ENCODE results near the gene HOMER3. TPM values are rescaled to one million over a fixed set of nuclear protein-coding genes. Genes with fewer than 3 reads are reported as not detected.

The HOMER3 gene
- polyA plus RNA-seq, 1 donor from 2014 or later, result 83.6 TPM

DNA sequence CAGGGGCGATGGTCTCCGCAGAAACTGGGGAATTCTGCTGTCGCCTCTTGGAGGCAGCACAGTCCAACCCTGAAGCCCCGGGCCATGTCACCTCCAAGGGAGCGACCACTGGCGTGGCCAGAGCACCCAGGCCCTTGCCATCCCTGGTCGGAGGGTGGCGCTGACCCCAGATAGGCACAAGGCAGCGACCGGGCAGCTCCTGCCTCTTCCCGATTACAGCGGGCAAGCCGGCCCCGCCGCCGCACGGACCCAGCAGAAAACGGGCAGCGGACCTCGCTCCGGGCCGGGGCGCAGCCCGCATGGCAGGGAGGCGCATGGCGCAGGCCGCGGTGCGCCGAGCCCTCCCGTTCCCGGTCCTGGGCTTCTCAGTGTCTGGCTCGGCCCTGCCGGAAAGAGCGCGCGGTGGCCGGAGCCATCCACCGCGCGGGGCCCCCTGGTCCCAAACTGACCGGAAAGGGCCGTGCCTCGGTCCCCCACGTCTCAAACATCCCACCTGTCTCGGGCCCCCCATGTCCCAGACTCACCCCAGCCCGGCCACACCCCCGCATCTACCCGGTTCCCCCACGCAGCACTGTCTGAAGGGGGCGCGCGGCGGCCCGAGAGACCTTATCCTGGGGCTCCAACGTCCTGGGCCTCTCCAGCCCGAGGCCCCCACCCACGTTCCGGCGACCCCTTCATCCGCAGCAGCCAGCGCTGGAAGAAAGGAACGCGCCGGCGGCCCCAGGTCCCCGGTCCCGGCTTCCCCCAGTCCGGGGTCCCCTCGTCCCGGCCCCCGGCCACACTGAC lies 45.8 kb downstream of the HOMER3 start:
- Histone ChIP-seq H3K27me3 (ENCODE audit: insufficient read depth, low read depth, low read length) (no peaks in the 10 kb centered on the region), H3K9me2 (ENCODE audit: insufficient read depth, low read length) (no peaks in the 10 kb centered on the region), H3K27ac (ENCODE audit: low read length) (peak overlapping the region; percentile 83), H3K4me2 (ENCODE audit: low read length) (peak overlapping the region; percentile 92), H3K36me3 (ENCODE audit: insufficient read depth, low read length) (no peaks in the 10 kb centered on the region), H2AFZ (ENCODE audit: low read depth, low read length) (no peak overlapping the region), H3K9me3 (ENCODE audit: low read length) (no peaks in the 10 kb centered on the region), H3K79me2 (replicated peaks; ENCODE audit: insufficient read depth, low read length) (peaks cover 18% of the 10 kb centered on the region), H3K4me3 (ENCODE audit: low read length) (peak overlapping the region; percentile 98), H3F3A (ENCODE audit: insufficient read depth, low read length, poor library complexity, severe bottlenecking) (no peaks in the 10 kb centered on the region), H4K20me1 (ENCODE audit: insufficient read depth) (no peaks in the 10 kb centered on the region), H3K9ac (ENCODE audit: low read length) (peak overlapping the region; percentile 89)
- TF ChIP-seq, protein P1, sequence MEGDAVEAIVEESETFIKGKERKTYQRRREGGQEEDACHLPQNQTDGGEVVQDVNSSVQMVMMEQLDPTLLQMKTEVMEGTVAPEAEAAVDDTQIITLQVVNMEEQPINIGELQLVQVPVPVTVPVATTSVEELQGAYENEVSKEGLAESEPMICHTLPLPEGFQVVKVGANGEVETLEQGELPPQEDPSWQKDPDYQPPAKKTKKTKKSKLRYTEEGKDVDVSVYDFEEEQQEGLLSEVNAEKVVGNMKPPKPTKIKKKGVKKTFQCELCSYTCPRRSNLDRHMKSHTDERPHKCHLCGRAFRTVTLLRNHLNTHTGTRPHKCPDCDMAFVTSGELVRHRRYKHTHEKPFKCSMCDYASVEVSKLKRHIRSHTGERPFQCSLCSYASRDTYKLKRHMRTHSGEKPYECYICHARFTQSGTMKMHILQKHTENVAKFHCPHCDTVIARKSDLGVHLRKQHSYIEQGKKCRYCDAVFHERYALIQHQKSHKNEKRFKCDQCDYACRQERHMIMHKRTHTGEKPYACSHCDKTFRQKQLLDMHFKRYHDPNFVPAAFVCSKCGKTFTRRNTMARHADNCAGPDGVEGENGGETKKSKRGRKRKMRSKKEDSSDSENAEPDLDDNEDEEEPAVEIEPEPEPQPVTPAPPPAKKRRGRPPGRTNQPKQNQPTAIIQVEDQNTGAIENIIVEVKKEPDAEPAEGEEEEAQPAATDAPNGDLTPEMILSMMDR (IDR thresholded peaks at IDR 0.05; ENCODE audit: poor library complexity, severe bottlenecking), result peak; percentile 67
- TF ChIP-seq EZH2 (IDR thresholded peaks at IDR 0.05; ENCODE audit: borderline replicate concordance, insufficient read depth, low read length, poor library complexity, severe bottlenecking), result no peak
- peak; percentile 54 for TF ChIP-seq SMC3 (conservative IDR thresholded peaks at IDR 0.05; ENCODE audit: poor library complexity)
- no peak for TF ChIP-seq EP300 (conservative IDR thresholded peaks at IDR 0.05; ENCODE audit: poor library complexity, severe bottlenecking)
- TF ChIP-seq POLR2AphosphoS5 (IDR thresholded peaks at IDR 0.05), result no peak
- TF ChIP-seq MXI1 (conservative IDR thresholded peaks at IDR 0.05; ENCODE audit: poor library complexity, severe bottlenecking), result peak; percentile 81
- TF ChIP-seq, protein P2, sequence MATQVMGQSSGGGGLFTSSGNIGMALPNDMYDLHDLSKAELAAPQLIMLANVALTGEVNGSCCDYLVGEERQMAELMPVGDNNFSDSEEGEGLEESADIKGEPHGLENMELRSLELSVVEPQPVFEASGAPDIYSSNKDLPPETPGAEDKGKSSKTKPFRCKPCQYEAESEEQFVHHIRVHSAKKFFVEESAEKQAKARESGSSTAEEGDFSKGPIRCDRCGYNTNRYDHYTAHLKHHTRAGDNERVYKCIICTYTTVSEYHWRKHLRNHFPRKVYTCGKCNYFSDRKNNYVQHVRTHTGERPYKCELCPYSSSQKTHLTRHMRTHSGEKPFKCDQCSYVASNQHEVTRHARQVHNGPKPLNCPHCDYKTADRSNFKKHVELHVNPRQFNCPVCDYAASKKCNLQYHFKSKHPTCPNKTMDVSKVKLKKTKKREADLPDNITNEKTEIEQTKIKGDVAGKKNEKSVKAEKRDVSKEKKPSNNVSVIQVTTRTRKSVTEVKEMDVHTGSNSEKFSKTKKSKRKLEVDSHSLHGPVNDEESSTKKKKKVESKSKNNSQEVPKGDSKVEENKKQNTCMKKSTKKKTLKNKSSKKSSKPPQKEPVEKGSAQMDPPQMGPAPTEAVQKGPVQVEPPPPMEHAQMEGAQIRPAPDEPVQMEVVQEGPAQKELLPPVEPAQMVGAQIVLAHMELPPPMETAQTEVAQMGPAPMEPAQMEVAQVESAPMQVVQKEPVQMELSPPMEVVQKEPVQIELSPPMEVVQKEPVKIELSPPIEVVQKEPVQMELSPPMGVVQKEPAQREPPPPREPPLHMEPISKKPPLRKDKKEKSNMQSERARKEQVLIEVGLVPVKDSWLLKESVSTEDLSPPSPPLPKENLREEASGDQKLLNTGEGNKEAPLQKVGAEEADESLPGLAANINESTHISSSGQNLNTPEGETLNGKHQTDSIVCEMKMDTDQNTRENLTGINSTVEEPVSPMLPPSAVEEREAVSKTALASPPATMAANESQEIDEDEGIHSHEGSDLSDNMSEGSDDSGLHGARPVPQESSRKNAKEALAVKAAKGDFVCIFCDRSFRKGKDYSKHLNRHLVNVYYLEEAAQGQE (IDR thresholded peaks at IDR 0.05; ENCODE audit: borderline replicate concordance), result no peak
- peak; percentile 51 for TF ChIP-seq RAD21 (conservative IDR thresholded peaks at IDR 0.05)
- no peak for TF ChIP-seq TAF1 (IDR thresholded peaks at IDR 0.05; ENCODE audit: low read depth)

DNA sequence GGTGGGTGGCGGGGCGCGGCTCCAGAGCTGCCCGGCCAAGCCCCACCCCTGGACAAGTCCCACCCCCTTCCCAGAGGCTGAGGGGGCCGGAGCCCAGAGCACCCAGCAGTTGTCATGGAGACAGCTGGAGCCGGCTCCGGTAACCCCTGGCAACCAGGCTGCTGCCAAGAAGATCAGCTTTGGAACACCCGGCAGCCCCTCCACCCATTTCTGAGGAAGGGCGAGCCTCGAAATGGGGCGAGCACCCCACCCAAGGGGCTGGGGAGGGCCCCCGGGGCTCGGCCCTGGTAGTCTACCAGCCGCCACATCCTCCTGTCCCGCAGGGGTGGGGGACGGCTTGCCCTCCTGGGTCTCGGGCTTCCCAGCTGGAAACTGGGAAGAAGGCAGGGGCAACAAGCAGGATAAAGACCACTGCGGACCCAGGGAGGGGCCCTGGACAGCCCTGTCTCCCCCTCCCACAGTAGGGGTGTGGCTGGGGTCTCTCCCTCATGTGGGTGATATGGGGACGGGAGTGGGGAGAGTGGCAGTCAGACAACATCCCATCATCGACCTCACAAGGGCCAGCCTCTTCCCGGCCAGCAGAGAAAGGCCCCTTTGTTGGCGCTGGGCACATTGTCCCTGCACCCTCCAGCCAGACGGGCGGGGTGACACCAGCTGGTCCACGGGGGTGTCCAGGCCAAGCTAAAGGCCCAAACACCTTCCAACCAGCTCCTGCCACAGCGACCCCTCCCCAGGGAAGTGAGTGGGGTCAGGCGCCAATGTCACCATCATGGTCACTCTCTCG lies 46.6 kb downstream of the HOMER3 start:
- Histone ChIP-seq H3K27me3 (ENCODE audit: insufficient read depth, low read depth, low read length) (no peaks in the 10 kb centered on the region), H3K9ac (ENCODE audit: low read length) (peak overlapping the region; percentile 89), H3K79me2 (replicated peaks; ENCODE audit: insufficient read depth, low read length) (peaks cover 18% of the 10 kb centered on the region), H3K4me3 (ENCODE audit: low read length) (peak overlapping the region; percentile 98), H3K4me2 (ENCODE audit: low read length) (peak overlapping the region; percentile 92), H2AFZ (ENCODE audit: low read depth, low read length) (no peak overlapping the region), H3K27ac (ENCODE audit: low read length) (peak overlapping the region; percentile 83), H3K36me3 (ENCODE audit: insufficient read depth, low read length) (no peaks in the 10 kb centered on the region), H4K20me1 (ENCODE audit: insufficient read depth) (no peaks in the 10 kb centered on the region), H3K9me3 (ENCODE audit: low read length) (no peaks in the 10 kb centered on the region), H3F3A (ENCODE audit: insufficient read depth, low read length, poor library complexity, severe bottlenecking) (no peaks in the 10 kb centered on the region), H3K9me2 (ENCODE audit: insufficient read depth, low read length) (no peaks in the 10 kb centered on the region)
- TF ChIP-seq, protein P2 (IDR thresholded peaks at IDR 0.05; ENCODE audit: borderline replicate concordance), result no peak
- TF ChIP-seq EP300 (conservative IDR thresholded peaks at IDR 0.05; ENCODE audit: poor library complexity, severe bottlenecking) (no peak), RAD21 (conservative IDR thresholded peaks at IDR 0.05) (no peak), SMC3 (conservative IDR thresholded peaks at IDR 0.05; ENCODE audit: poor library complexity) (no peak), MXI1 (conservative IDR thresholded peaks at IDR 0.05; ENCODE audit: poor library complexity, severe bottlenecking) (peak; percentile 40)
- TF ChIP-seq, protein P1 (IDR thresholded peaks at IDR 0.05; ENCODE audit: poor library complexity, severe bottlenecking), result no peak
